Epidermal melanocyte (primary cell): Measurements from ENCODE around the gene EXOC2.

Experiments
- DNase-seq: peaks from one replicate; pipeline ENCODE4 v3.0.0; 2011; ENCODE audit warnings: low spot score; ENCODE audit not compliant: insufficient read length

The EXOC2 gene

DNA sequence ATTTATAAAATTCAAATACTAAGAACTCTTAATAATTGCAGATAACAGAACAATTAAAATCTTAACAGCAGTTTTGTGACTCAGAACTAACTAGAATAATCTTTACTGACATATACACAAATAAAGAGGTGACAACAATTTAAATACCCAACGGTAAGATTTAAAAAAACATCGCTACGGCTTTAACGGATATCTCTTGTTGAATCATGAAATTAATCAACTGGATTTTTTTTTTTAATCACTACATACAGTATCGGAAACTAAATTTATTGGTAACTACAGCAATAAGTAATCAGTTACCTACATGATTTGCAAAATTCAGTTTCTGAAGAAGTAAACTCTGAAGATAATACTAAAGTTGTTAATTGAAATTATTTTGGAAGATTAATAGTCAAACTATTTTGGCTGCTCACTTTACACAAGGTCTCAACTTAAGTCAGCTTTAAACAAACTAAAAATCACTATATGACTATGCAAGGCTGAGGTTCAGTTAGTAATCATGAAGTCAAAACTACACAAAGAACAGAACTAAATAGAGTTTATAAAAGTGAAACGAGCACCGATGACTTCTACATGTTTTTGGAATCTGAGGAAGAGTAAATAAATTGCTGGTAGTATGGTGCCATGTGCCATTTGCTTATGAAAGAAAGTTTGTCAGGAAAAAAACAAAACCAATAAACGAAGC, 164.8 kb downstream of the EXOC2 start:
- no peak for DNase-seq

GRCh38 chr6:524803-525202, 168.1 kb downstream of the EXOC2 start:
- DNase-seq = no peak

DNA sequence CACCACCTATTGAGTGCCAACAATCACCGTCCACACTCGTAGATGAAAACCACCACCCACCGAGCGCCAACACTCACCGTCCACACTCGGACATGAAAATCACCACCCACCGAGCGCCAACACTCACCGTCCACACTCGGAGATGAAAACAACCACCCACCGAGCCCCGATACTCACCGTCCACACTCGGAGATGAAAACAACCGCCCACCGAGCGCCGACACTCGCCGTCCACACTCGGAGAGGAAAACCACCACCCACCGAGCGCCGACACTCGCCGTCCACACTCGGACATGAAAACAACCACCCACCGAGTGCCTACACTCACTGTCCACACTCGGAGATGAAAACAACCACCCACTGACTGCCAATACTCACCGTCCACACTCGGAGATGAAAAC, 172.1 kb downstream of the EXOC2 start:
- DNase-seq = no peak

DNA sequence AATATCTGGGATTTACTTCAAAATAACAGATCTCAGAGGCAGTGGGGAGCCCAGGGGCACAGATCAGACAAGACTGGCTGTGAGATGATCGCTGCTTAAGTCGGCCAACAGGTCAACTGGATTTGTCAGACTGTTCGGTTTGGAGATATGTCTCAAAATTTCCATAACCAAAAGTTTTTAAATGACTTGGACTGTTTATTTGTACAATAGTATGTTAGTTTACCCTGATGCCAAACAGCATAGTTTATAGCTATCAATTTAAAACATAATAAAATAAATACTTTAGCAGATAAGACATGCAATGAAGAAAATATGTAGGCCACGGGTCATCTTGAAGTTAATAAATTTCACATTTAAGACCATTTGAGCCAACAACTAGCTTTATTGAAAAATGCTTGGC, 174.7 kb downstream of the EXOC2 start:
- no peak for DNase-seq

GRCh38 chr6:516213-516612, 176.7 kb downstream of the EXOC2 start:
- no peak for DNase-seq

DNA sequence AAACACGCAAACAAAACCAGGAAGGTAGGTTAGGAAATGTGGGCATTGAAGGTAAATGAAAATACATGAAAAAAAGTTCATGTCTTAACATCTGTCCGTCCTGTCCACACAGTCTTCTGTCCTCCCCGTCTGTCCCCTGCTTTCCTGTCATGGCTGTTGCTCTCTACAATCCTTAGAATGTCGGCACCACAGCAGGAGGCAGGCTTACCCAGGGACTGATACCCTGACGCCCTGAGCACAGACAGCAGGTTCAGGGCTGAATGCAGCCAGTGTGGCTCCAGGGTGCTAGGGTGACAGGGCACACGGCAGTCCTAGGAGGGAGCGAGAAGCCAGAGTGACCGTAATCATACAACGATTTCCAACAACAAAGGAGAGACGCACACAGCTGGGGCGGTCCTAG, 177.7 kb downstream of the EXOC2 start:
- DNase-seq = no peak

DNA sequence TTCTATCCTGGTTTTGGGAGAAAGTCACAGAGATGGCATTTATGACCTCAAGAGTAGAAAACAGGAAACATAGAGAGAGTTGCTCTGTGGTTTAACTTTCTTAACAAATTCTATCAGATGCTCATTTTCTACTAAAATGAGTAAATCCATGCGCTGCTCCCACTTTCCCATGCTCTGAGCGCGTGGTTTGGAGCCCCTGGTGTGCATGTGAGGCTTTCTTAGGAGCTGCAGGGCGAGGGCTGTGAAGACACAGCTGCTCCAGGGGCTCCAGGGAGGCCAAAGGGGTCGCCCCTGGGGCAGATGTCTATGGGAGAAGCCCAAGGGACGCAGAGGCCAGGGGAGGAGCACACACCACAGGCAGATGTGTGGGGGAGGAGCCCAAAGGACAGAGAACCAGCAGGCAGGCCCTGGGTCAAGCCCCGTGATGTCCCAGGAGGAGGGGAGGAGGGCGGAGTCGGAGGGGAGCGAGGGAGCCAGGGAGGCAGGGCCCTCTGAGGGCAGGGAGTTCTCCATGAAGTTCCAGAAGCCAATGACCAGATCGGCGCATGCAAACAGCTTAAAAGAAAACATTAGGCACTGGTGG, 178.5 kb downstream of the EXOC2 start:
- no peak for DNase-seq

DNA sequence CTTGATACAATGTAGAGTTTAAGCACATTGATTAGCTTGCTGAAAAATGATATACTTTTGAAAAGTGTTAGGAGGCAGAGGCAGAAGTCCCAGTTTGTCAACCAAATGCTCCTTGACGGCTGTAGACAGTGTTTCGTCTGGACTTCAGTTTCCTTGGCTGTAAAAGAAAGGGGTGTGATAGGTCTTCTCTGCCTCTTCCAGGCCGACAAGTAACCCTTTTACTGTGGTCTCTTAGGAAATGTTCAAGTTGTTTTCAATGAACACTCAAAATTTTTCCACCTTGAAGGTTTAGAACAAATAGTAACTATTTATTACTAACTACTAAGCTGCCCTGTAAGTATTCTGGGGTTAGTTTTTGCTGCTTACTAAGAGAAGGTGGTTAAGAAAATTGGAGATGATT, 179.0 kb downstream of the EXOC2 start:
- no peak for DNase-seq

DNA sequence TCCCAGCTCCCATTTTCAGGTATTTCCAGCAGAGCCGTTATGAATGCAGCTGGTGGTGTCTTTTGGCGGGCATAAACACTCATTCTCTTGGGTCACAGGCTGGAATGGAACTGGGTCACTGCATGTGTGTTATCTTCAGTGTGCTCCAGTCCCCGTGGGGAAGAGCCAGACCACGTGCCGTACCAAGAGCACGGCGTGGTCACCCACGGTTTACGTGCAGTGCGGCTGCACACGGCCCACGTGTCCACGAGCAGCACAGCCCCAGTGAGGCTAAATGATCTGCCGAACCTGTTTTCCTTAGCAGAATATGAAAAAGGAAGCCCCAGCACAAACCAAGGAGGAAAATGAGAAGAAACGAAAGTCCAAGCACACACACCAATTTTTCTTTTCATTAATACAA, 179.9 kb downstream of the EXOC2 start:
- DNase-seq = no peak

- DNase-seq = no peak
Measured at GRCh38 chr6:511488-512137, 181.3 kb downstream of the EXOC2 start.

GRCh38 chr6:509676-510075, 183.3 kb downstream of the EXOC2 start:
- no peak for DNase-seq

- no peak for DNase-seq
Measured at GRCh38 chr6:508614-509013, 184.3 kb downstream of the EXOC2 start.

DNA sequence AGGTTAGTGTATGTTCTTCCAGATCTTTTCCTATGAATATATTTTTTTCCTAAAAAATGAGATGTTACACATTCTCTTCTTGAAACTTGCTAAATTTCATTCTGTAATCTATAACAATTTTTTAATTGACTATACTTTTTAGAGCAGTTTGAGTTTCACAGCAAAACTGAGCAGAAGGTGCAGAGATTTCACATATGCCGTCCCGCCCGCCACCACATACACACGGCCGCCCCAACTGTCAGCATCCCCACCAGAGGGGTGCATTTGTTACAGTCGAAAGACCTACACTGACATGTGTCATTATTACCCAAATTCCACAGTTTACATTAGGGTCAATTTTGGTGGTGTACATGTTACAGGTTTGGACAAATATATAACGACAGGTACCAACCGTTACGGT, 184.9 kb downstream of the EXOC2 start:
- DNase-seq = no peak

DNA sequence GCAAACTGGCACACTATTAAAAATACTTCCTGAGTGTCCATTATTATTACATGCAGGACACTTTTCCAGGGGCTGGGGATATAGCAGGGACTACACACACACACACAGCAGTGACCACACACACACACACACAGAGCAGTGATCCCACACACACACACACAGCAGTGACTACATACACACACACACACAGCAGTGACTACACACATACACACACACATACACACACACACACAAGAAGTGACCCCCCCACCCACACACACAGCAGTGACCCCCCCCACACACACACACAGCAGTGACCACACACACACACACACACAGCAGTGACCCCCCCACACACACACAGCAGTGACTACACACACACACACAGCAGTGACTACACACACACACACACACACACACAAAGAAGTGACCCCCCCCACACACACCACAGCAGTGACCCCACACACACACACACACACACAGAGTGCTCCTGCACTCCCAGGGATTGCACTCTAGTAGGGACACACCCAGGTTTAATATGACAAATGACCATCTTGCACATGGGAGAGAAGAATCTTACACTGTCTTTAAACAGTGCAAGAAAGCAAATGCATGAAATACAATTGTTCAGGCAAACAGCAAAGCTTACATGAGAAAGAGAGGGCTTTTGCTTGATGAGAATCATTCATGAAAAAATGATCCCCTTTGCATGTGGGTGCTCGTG, 185.9 kb downstream of the EXOC2 start:
- DNase-seq = no peak

GRCh38 chr6:506508-506907, 186.4 kb downstream of the EXOC2 start:
- no peak for DNase-seq

GRCh38 chr6:505374-505773, 187.6 kb downstream of the EXOC2 start:
- DNase-seq = no peak

- DNase-seq = no peak
Measured at GRCh38 chr6:504446-504980, 188.4 kb downstream of the EXOC2 start.

DNA sequence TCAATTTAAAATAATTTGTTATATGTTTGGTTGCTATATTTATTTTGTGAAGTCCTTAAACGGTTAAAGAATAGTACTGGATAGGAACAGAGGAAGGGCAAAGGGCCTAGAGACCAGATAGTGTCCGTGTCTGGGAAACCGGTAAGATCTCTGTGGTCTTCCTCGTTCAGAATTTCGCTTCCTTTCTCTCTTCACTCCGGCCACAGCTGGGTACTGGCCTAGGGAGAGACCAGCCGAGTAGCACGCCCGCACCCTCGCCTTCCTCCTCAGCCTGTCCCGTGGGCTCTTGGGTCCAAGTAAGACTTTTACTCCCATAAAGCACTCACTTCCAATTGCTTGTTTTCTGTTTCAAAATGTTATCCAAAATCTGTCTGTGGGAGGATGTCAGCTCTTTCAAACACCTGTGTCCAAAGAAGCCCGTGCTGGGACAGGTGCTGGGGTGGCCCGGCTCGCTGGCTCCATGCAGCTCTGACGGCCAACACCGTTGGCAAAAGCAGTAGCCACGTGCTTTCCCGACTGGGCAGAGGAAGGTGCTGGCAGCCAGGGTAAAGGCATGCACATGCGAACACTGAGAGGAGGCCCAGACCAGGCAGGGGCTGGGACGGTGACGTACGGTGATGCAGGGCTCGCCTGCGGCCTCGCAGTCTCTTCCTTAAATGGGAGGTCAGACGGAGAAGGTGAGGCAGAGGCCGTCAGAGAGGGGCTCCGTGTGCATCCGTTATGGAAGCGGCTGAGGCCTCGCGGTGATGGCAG, 189.2 kb downstream of the EXOC2 start:
- DNase-seq = no peak

- no peak for DNase-seq
Measured at GRCh38 chr6:502761-503160, 190.2 kb downstream of the EXOC2 start.

DNA sequence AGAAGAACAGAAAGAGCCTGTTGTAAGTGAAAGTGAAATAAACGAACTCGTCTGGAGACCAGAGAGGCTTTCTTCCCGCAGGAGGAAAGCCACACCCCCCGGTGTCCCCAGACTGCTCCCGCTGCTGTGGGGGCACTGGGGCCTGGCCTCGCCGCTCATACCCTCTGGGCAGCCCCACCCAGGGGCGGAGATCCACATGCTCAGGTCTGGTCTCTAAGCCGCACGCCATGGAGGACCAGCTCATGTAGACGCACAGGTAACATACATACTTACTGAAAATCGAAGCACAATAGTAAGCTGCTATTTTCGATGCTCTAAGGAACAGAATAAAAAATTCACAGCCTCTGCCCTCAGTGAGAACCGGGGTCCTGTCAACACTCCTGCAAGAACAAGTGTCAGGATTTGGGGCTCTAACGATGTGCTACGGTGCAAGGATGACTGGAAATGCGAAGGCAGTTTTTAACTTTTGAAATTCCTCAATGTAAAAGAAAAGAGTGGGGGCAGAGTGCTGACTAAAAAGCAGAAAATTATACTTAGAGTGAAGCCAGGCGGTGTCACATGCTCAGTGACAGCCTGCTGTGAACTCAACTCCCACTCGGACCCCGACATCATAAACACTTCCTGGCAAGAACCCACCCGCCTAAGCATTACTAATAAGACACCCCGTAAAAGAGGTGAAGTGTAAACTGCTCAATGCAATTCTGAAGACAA, 190.9 kb downstream of the EXOC2 start:
- DNase-seq = no peak

GRCh38 chr6:499617-500016, 193.3 kb downstream of the EXOC2 start:
- DNase-seq = no peak
